GM12878 (cell line): ENCODE data around the gene FCER1G. TPM values are rescaled to one million over a fixed set of nuclear protein-coding genes. Genes with fewer than 3 reads are reported as not detected.

ENCODE experiments used
- ATAC-seq: fragments of 200-7000 bp; cut with Tn5 transposase; 3 replicates; pipeline ENCODE4 v1.9.1; 2020; ENCODE audit warnings: mild to moderate bottlenecking, moderate library complexity
- BruUV-seq: library from RNA; stranded (reverse); fragments of 400-500 nt; replicated peaks from 2 replicates; lab custom pipeline; 2021; lab: Mats Ljungman, UMichigan
- CTCF ChIA-PET: fragments of 300-600 bp; sonication (Branson Sonifier 250); formaldehyde crosslinking; extraction: SDS; loops from one replicate; lab custom pipeline; 2021; ENCODE audit warnings: inconsistent platforms; lab: Yijun Ruan, JAX
- POLR2A ChIA-PET: fragments of 350-600 bp; formaldehyde crosslinking; extraction: SDS; loops from one replicate; lab custom pipeline; 2021; ENCODE audit warnings: inconsistent platforms; lab: Charles Lee
- RAD21 ChIA-PET: fragments of 300-600 bp; sonication (Branson Sonifier 250); formaldehyde crosslinking; loops from one replicate; lab custom pipeline; 2023; ENCODE audit warnings: antibody characterized with exemption; ENCODE audit not compliant: unreplicated experiment; lab: Charles Lee
- SMC1A ChIA-PET: fragments of 300-600 bp; sonication (Branson Sonifier 250); formaldehyde crosslinking; loops from one replicate; lab custom pipeline; 2023; ENCODE audit not compliant: unreplicated experiment, uncharacterized antibody; lab: Charles Lee
- DNase-seq: peaks from one replicate; pipeline ENCODE4 v3.0.0-alpha.2; 2011; ENCODE audit warnings: low read depth, low spot score
- FAIRE-seq: peaks from 3 replicates; lab custom pipeline; 2011; peaks lifted over from hg19 to GRCh38; lab: Jason Lieb, UNC
- H2AFZ ChIP-seq: 2 replicates; pipeline ENCODE4 v1.6.0; 2011; ENCODE audit warnings: low read depth, low read length, control low read depth; ENCODE audit not compliant: control insufficient read depth
- H3K27ac ChIP-seq: 2 replicates; pipeline ENCODE4 v1.5.1; 2011; ENCODE audit warnings: control low read depth; ENCODE audit not compliant: control insufficient read depth, insufficient read depth
- H3K27me3 ChIP-seq, 2 experiments: replicated peaks in 1 of 2; 2 replicates each; pipeline versions ENCODE4 v1.6.0 to v1.6.1; 2011; ENCODE audit warnings: low read length in 1 of 2; ENCODE audit not compliant: control insufficient read depth in 2 of 2, insufficient read depth in 2 of 2
- H3K36me3 ChIP-seq, 2 experiments: 2 replicates each; pipeline ENCODE4 v1.5.1; 2011; ENCODE audit warnings: low read length in 1 of 2; ENCODE audit not compliant: control insufficient read depth in 2 of 2, insufficient read depth in 2 of 2
- H3K4me1 ChIP-seq: 2 replicates; pipeline ENCODE4 v1.6.1; 2011; ENCODE audit warnings: mild to moderate bottlenecking, low read length, moderate library complexity, mixed read lengths; ENCODE audit not compliant: control insufficient read depth, insufficient read depth
- H3K4me2 ChIP-seq: 2 replicates; pipeline ENCODE4 v1.6.0; 2011; ENCODE audit warnings: control low read depth; ENCODE audit not compliant: control insufficient read depth, insufficient read depth
- H3K4me3 ChIP-seq: fragments of 200-600 bp; sonication (generic); 2 replicates; pipeline ENCODE4 v1.5.1; 2016
- H3K79me2 ChIP-seq: 2 replicates; pipeline ENCODE4 v1.6.0; 2011; ENCODE audit warnings: low read length; ENCODE audit not compliant: control insufficient read depth, insufficient read depth
- H3K9ac ChIP-seq: 2 replicates; pipeline ENCODE4 v1.8.0; 2011; ENCODE audit warnings: low read length, control low read depth, mixed read lengths; ENCODE audit not compliant: control insufficient read depth, insufficient read depth
- H3K9me3 ChIP-seq: replicated peaks from 3 replicates; pipeline ENCODE4 v1.5.1; 2011; ENCODE audit warnings: mild to moderate bottlenecking, low read length; ENCODE audit not compliant: control insufficient read depth, insufficient read depth
- H4K20me1 ChIP-seq: 2 replicates; pipeline ENCODE4 v1.6.0; 2011; ENCODE audit not compliant: control insufficient read depth, insufficient read depth
- FOS ChIP-seq: IDR thresholded peaks from 3 replicates; pipeline ENCODE4 v1.6.1; 2011; ENCODE audit warnings: borderline replicate concordance; ENCODE audit not compliant: insufficient read length; ENCODE audit errors: extremely low read depth
- LARP7 ChIP-seq: fragments of 450-650 bp; IDR thresholded peaks from 2 replicates; pipeline ENCODE4 v1.6.1; 2017; ENCODE audit warnings: mild to moderate bottlenecking
- NBN ChIP-seq: fragments of 450-650 bp; IDR thresholded peaks from 2 replicates; pipeline ENCODE4 v1.6.1; 2016
- WGBS: methylation state at CpG from one replicate; pipeline ENCODE4 v1.1.6; 2016; ENCODE audit warnings: low lambda C conversion rate; ENCODE audit not compliant: insufficient replicate concordance, insufficient coverage; ENCODE audit errors: missing lambda C conversion rate; 5-methylcytosine and 5-hydroxymethylcytosine counted together
- in situ Hi-C: fragments of 300-500 bp; cut with MboI; formaldehyde crosslinking; loops from 9 replicates; pipeline ENCODE4 v1.14.3; 2018; ENCODE audit warnings: mixed read lengths
- intact Hi-C: fragments of 100-400 bp; cut with micrococcal nuclease; formaldehyde crosslinking; loops from one replicate; pipeline ENCODE4 v1.14.2; 2022; ENCODE audit not compliant: unreplicated experiment
- polyA plus RNA-seq, 11 experiments: library from polyadenylated mRNA; depleted of rRNA in 4 of 11; unstranded in 6 of 11; stranded (reverse) in 5 of 11; fragments of >200 nt; fragmentation: Nextera tagmentation in 4 of 11; fragmentation: Illumina TruSeq in 1 of 11; extraction: Ambion mirVana in 4 of 11; extraction: Trizol in 1 of 11; gene quantifications; 1 replicate in 1 of 11; 2 replicates in 10 of 11; pipeline versions ENCODE4 v1.2.1 to v1.2.3, GENCODE V29; 2011 to 2016; ENCODE audit warnings: inconsistent platforms in 2 of 11, missing spikeins in 2 of 11, low read depth in 1 of 11
- total RNA-seq, 4 experiments: library from RNA; depleted of rRNA in 3 of 4; stranded (reverse); fragments of >200 nt in 3 of 4; fragmentation: Illumina TruSeq in 1 of 4; extraction: Trizol in 1 of 4; gene quantifications; 2 replicates each; pipeline versions ENCODE4 v1.2.1 to v1.2.3, GENCODE V29; 2013 to 2021
- TF ChIP-seq, protein P1 (sequence below): fragments of 450-650 bp; formaldehyde crosslinking; IDR thresholded peaks from 2 replicates; pipeline ENCODE4 v1.4.0; 2020; ENCODE audit warnings: mild to moderate bottlenecking, moderate library complexity
- TF ChIP-seq, protein P2 (sequence below): fragments of 450-650 bp; IDR thresholded peaks from 2 replicates; pipeline ENCODE4 v1.6.1; 2017; ENCODE audit warnings: mild to moderate bottlenecking
- TF ChIP-seq, protein P3 (sequence below): fragments of 450-650 bp; IDR thresholded peaks from 2 replicates; pipeline ENCODE4 v1.6.1; 2016; ENCODE audit warnings: mild to moderate bottlenecking

The FCER1G gene
- total and polyA plus RNA-seq, 10 of the 15 experiments (the other 5 are each of a cell fraction or from before 2014, with no cell fraction given), result 0.40 to 1.9 (median 0.89) TPM

DNA sequence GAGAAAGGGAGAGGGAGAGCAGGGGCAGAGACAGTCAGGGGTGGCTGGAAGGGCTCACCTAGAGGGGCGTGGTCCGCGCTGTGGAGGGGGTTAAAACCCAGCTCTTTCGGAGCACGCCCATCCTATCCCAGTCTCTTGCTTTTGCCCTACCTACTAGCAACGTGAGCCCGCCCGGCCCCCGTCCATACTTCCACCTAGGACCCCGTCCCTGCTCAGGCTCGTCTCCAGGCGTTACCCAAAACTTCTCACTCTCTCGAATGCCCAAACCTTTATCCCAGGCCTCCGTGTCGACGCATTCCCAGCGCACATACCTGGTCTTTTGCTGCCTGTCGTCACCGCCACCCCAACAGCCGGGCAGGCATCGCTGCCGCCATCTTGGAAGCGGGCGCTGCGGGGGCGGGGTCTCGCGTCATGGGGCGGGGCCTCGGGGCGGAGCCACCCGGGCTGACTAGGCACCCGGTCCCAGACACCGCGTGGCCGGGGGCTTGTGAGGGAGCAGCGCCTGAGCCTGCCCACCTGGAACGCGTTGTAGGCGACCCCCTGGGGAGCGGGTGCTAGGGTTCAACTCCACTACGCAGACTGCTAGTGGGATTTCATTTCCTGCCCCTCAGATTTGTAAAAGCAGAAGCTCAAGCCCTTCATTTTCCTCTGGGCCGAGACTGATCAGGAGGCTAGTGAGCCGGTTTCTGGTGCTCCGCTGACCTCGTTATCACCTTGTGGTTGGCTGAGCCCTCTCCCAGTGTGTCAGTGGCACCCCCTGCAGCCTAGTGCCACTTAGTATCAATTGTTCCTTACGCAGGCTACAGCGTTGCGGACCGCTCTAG is 37.8 kb upstream of the FCER1G start, which contains the start of gene B4GALT3 (continued):
- TF ChIP-seq NBN (peak; percentile 88), FOS (no peak)
- TF ChIP-seq, protein P1, sequence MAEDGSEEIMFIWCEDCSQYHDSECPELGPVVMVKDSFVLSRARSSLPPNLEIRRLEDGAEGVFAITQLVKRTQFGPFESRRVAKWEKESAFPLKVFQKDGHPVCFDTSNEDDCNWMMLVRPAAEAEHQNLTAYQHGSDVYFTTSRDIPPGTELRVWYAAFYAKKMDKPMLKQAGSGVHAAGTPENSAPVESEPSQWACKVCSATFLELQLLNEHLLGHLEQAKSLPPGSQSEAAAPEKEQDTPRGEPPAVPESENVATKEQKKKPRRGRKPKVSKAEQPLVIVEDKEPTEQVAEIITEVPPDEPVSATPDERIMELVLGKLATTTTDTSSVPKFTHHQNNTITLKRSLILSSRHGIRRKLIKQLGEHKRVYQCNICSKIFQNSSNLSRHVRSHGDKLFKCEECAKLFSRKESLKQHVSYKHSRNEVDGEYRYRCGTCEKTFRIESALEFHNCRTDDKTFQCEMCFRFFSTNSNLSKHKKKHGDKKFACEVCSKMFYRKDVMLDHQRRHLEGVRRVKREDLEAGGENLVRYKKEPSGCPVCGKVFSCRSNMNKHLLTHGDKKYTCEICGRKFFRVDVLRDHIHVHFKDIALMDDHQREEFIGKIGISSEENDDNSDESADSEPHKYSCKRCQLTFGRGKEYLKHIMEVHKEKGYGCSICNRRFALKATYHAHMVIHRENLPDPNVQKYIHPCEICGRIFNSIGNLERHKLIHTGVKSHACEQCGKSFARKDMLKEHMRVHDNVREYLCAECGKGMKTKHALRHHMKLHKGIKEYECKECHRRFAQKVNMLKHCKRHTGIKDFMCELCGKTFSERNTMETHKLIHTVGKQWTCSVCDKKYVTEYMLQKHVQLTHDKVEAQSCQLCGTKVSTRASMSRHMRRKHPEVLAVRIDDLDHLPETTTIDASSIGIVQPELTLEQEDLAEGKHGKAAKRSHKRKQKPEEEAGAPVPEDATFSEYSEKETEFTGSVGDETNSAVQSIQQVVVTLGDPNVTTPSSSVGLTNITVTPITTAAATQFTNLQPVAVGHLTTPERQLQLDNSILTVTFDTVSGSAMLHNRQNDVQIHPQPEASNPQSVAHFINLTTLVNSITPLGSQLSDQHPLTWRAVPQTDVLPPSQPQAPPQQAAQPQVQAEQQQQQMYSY (CRISPR knock-in tag), result no peak

DNA sequence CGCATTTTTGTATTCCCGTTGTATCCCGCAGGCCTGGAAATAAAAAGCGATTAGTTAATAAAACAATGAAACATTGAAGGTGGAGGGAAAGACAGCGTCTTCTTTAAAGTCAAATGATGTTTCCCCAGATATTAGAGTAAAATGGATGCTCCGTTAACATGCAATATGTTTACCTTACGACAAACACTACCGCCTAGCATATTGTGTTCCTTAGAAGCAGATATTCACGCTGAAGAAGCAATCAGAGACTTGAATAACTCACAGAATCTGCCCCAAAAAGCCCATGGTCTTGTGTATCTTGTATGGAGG is 37.2 kb upstream of the FCER1G start:
- WGBS, result 88% methylated on average over 9 of the region's 9 CpGs
- ChIA-PET CTCF (interaction anchor here (0.6 to 3.7 kb wide), 4 partner anchors 8 to 106 kb away, joined by 3 to 44 read pairs (median 7); partner anchors contain the start of genes PPOX and TOMM40L), SMC1A (interaction anchor here (1.0 to 1.9 kb wide), 3 partner anchors 8 to 23 kb away, joined by 3 to 10 read pairs (median 5); partner anchors contain the start of gene PPOX), POLR2A (interaction anchor here (1.0 kb wide), 1 partner anchor 12 kb away, joined by 7 read pairs; the partner anchor contains the start of gene PPOX), RAD21 (interaction anchor here (1.0 to 2.9 kb wide), 3 partner anchors 12 to 48 kb away, joined by 4 to 21 read pairs (median 6); partner anchors contain the start of genes PPOX and TOMM40L)
- Histone ChIP-seq H3K4me3 (peak overlapping the region; percentile 90; the same call in 1 of the 2 replicates), H3K27ac (peak overlapping the region; percentile 87), H2AFZ (peak overlapping the region; percentile 55), H3K36me3 (peaks cover 5 to 21% of the 10 kb centered on the region in 2 experiments), H3K4me2 (peak overlapping the region; percentile 87), H3K4me1 (peaks cover 38% of the 10 kb centered on the region), H4K20me1 (no peaks in the 10 kb centered on the region), H3K9ac (peak overlapping the region; percentile 69; the same call in 1 of the 2 replicates), H3K9me3 (no peaks in the 10 kb centered on the region), H3K27me3 (no peaks in the 10 kb centered on the region), H3K79me2 (peaks cover 25% of the 10 kb centered on the region)
- DNase-seq, result no peak
- no TSS peak for BruUV-seq
- no peak for ATAC-seq
- intact Hi-C loops, result no loop called here
- TF ChIP-seq, protein P2, sequence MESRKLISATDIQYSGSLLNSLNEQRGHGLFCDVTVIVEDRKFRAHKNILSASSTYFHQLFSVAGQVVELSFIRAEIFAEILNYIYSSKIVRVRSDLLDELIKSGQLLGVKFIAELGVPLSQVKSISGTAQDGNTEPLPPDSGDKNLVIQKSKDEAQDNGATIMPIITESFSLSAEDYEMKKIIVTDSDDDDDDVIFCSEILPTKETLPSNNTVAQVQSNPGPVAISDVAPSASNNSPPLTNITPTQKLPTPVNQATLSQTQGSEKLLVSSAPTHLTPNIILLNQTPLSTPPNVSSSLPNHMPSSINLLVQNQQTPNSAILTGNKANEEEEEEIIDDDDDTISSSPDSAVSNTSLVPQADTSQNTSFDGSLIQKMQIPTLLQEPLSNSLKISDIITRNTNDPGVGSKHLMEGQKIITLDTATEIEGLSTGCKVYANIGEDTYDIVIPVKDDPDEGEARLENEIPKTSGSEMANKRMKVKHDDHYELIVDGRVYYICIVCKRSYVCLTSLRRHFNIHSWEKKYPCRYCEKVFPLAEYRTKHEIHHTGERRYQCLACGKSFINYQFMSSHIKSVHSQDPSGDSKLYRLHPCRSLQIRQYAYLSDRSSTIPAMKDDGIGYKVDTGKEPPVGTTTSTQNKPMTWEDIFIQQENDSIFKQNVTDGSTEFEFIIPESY, result peak; percentile 95
- TF ChIP-seq, protein P3, sequence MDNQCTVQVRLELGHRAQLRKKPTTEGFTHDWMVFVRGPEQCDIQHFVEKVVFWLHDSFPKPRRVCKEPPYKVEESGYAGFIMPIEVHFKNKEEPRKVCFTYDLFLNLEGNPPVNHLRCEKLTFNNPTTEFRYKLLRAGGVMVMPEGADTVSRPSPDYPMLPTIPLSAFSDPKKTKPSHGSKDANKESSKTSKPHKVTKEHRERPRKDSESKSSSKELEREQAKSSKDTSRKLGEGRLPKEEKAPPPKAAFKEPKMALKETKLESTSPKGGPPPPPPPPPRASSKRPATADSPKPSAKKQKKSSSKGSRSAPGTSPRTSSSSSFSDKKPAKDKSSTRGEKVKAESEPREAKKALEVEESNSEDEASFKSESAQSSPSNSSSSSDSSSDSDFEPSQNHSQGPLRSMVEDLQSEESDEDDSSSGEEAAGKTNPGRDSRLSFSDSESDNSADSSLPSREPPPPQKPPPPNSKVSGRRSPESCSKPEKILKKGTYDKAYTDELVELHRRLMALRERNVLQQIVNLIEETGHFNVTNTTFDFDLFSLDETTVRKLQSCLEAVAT, result peak; percentile 93; the same call in 1 of the 2 replicates
- TF ChIP-seq LARP7, result no peak
- in situ Hi-C loops, result no loop called here
- no peak for FAIRE-seq
